ENCODE data around the gene RSPH1. TPM values are rescaled to one million over a fixed set of nuclear protein-coding genes. Genes with fewer than 3 reads are reported as not detected.

The RSPH1 gene
- total RNA-seq, 1 experiment from 2014 or later = 0.26 TPM

DNA sequence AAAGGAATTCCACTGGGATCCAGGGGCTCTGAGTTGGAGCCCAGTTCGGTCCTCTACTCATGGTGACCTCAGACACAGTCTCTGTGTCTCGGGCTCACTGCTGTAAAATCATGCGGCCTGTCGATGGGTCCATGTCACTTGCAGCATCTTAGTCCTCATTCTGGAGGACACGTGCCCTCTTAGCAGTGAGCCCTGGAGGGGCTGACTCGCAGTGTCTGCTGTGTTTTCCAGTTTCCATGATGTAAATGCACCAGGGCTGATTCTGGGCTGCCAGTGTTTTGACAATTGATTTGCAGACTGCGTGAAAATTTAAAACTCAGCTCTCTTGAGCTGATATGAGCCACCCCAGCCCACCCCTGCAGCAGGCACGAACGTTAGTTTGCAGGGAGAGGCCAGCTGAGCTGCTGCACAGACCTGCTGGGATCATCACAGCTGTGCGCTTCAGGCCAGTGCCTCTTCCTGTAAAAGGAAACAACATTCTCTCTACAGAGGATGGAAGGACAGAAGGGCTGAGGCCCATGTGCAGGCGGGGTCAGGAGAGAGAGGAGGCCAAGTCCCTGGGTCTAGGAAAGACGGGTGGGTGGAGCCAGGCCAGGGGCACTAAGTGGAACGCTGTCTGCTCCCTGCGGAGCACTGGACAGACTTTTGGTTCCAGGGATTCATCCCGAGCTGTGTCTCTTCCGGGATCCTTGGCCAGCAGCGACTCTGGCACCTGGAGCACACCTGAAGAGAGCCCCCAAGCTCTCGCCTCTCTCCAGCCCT is 42.6 kb downstream of the RSPH1 start:
- Histone ChIP-seq H3K9ac (ENCODE audit: low read length) (no peak overlapping the region), H4K20me1 (ENCODE audit: insufficient read depth, low read depth, low read length) (no peaks in the 10 kb centered on the region), H3K36me3 (ENCODE audit: insufficient read depth, low read length) (no peaks in the 10 kb centered on the region), H3K4me1 (ENCODE audit: low read length) (peaks cover 20% of the 10 kb centered on the region), H3K79me2 (ENCODE audit: low read length) (no peaks in the 10 kb centered on the region), H3K9me2 (replicated peaks; ENCODE audit: insufficient read depth, low read length) (no peaks in the 10 kb centered on the region), H3K4me3 (ENCODE audit: low read length) (no peak overlapping the region), H3K4me2 (ENCODE audit: low read depth, low read length, poor library complexity, severe bottlenecking) (no peak overlapping the region), H3K9me3 (ENCODE audit: low read length) (no peaks in the 10 kb centered on the region), H3K27me3 (ENCODE audit: low read length) (no peaks in the 10 kb centered on the region), H3K27ac (ENCODE audit: low read length) (no peak overlapping the region), H2AFZ (ENCODE audit: low read length) (no peak overlapping the region)
- no peak for DNase-seq

- no peak overlapping the region for H3K27ac ChIP-seq (ENCODE audit: low read length)
- no peak overlapping the region for H3K4me3 ChIP-seq (ENCODE audit: low read length)
- no peak for DNase-seq
- H3K79me2 ChIP-seq (ENCODE audit: low read length) = no peaks in the 10 kb centered on the region
- H4K20me1 ChIP-seq (ENCODE audit: insufficient read depth, low read depth, low read length) = no peaks in the 10 kb centered on the region
- no peak overlapping the region for H2AFZ ChIP-seq (ENCODE audit: low read length)
- no peaks in the 10 kb centered on the region for H3K36me3 ChIP-seq (ENCODE audit: insufficient read depth, low read length)
- H3K4me2 ChIP-seq (ENCODE audit: low read depth, low read length, poor library complexity, severe bottlenecking) = no peak overlapping the region
- no peaks in the 10 kb centered on the region for H3K9me2 ChIP-seq (replicated peaks; ENCODE audit: insufficient read depth, low read length)
- no peak overlapping the region for H3K9ac ChIP-seq (ENCODE audit: low read length)
- no peaks in the 10 kb centered on the region for H3K27me3 ChIP-seq (ENCODE audit: low read length)
- H3K4me1 ChIP-seq (ENCODE audit: low read length) = peaks cover 20% of the 10 kb centered on the region
- H3K9me3 ChIP-seq (ENCODE audit: low read length) = no peaks in the 10 kb centered on the region
These were observed 43.4 kb downstream of the RSPH1 start for GRCh38 chr21:42452401-42453223.

- H3K27me3 ChIP-seq (ENCODE audit: low read length) = no peaks in the 10 kb centered on the region
- no peak overlapping the region for H3K9ac ChIP-seq (ENCODE audit: low read length)
- no peak overlapping the region for H3K27ac ChIP-seq (ENCODE audit: low read length)
- no peaks in the 10 kb centered on the region for H3K9me2 ChIP-seq (replicated peaks; ENCODE audit: insufficient read depth, low read length)
- H3K79me2 ChIP-seq (ENCODE audit: low read length) = no peaks in the 10 kb centered on the region
- no peaks in the 10 kb centered on the region for H4K20me1 ChIP-seq (ENCODE audit: insufficient read depth, low read depth, low read length)
- no peaks in the 10 kb centered on the region for H3K9me3 ChIP-seq (ENCODE audit: low read length)
- H2AFZ ChIP-seq (ENCODE audit: low read length) = no peak overlapping the region
- H3K4me1 ChIP-seq (ENCODE audit: low read length) = peaks cover 19% of the 10 kb centered on the region
- H3K4me2 ChIP-seq (ENCODE audit: low read depth, low read length, poor library complexity, severe bottlenecking) = no peak overlapping the region
- H3K36me3 ChIP-seq (ENCODE audit: insufficient read depth, low read length) = no peaks in the 10 kb centered on the region
- no peak overlapping the region for H3K4me3 ChIP-seq (ENCODE audit: low read length)
- no peak for DNase-seq
These were observed 44.1 kb downstream of the RSPH1 start for GRCh38 chr21:42451941-42452340.

GRCh38 chr21:42448686-42449085 is 47.3 kb downstream of the RSPH1 start:
- no peaks in the 10 kb centered on the region for H3K9me3 ChIP-seq (ENCODE audit: low read length)
- no peaks in the 10 kb centered on the region for H3K36me3 ChIP-seq (ENCODE audit: insufficient read depth, low read length)
- DNase-seq = no peak
- no peaks in the 10 kb centered on the region for H3K9me2 ChIP-seq (replicated peaks; ENCODE audit: insufficient read depth, low read length)
- H3K27me3 ChIP-seq (ENCODE audit: low read length) = no peaks in the 10 kb centered on the region
- H3K4me2 ChIP-seq (ENCODE audit: low read depth, low read length, poor library complexity, severe bottlenecking) = no peak overlapping the region
- no peaks in the 10 kb centered on the region for H3K4me1 ChIP-seq (ENCODE audit: low read length)
- H2AFZ ChIP-seq (ENCODE audit: low read length) = no peak overlapping the region
- H4K20me1 ChIP-seq (ENCODE audit: insufficient read depth, low read depth, low read length) = no peaks in the 10 kb centered on the region
- no peak overlapping the region for H3K4me3 ChIP-seq (ENCODE audit: low read length)
- no peak overlapping the region for H3K27ac ChIP-seq (ENCODE audit: low read length)
- no peaks in the 10 kb centered on the region for H3K79me2 ChIP-seq (ENCODE audit: low read length)
- H3K9ac ChIP-seq (ENCODE audit: low read length) = no peak overlapping the region

GRCh38 chr21:42447732-42448131 is 48.3 kb downstream of the RSPH1 start:
- H2AFZ ChIP-seq (ENCODE audit: low read length) = no peak overlapping the region
- H3K36me3 ChIP-seq (ENCODE audit: insufficient read depth, low read length) = no peaks in the 10 kb centered on the region
- no peaks in the 10 kb centered on the region for H3K79me2 ChIP-seq (ENCODE audit: low read length)
- no peak for DNase-seq
- H3K9ac ChIP-seq (ENCODE audit: low read length) = no peak overlapping the region
- no peaks in the 10 kb centered on the region for H3K27me3 ChIP-seq (ENCODE audit: low read length)
- H3K4me3 ChIP-seq (ENCODE audit: low read length) = no peak overlapping the region
- H3K4me1 ChIP-seq (ENCODE audit: low read length) = no peaks in the 10 kb centered on the region
- no peak overlapping the region for H3K27ac ChIP-seq (ENCODE audit: low read length)
- H3K4me2 ChIP-seq (ENCODE audit: low read depth, low read length, poor library complexity, severe bottlenecking) = no peak overlapping the region
- no peaks in the 10 kb centered on the region for H3K9me2 ChIP-seq (replicated peaks; ENCODE audit: insufficient read depth, low read length)
- H3K9me3 ChIP-seq (ENCODE audit: low read length) = no peaks in the 10 kb centered on the region
- no peaks in the 10 kb centered on the region for H4K20me1 ChIP-seq (ENCODE audit: insufficient read depth, low read depth, low read length)

GRCh38 chr21:42447182-42447581 is 48.8 kb downstream of the RSPH1 start:
- no peak overlapping the region for H3K9ac ChIP-seq (ENCODE audit: low read length)
- H3K27me3 ChIP-seq (ENCODE audit: low read length) = no peaks in the 10 kb centered on the region
- H3K9me3 ChIP-seq (ENCODE audit: low read length) = no peaks in the 10 kb centered on the region
- no peaks in the 10 kb centered on the region for H3K4me1 ChIP-seq (ENCODE audit: low read length)
- no peaks in the 10 kb centered on the region for H3K36me3 ChIP-seq (ENCODE audit: insufficient read depth, low read length)
- no peaks in the 10 kb centered on the region for H3K9me2 ChIP-seq (replicated peaks; ENCODE audit: insufficient read depth, low read length)
- no peak overlapping the region for H3K4me3 ChIP-seq (ENCODE audit: low read length)
- H3K79me2 ChIP-seq (ENCODE audit: low read length) = no peaks in the 10 kb centered on the region
- no peak for DNase-seq
- no peak overlapping the region for H3K27ac ChIP-seq (ENCODE audit: low read length)
- H4K20me1 ChIP-seq (ENCODE audit: insufficient read depth, low read depth, low read length) = no peaks in the 10 kb centered on the region
- H3K4me2 ChIP-seq (ENCODE audit: low read depth, low read length, poor library complexity, severe bottlenecking) = no peak overlapping the region
- H2AFZ ChIP-seq (ENCODE audit: low read length) = no peak overlapping the region

DNA sequence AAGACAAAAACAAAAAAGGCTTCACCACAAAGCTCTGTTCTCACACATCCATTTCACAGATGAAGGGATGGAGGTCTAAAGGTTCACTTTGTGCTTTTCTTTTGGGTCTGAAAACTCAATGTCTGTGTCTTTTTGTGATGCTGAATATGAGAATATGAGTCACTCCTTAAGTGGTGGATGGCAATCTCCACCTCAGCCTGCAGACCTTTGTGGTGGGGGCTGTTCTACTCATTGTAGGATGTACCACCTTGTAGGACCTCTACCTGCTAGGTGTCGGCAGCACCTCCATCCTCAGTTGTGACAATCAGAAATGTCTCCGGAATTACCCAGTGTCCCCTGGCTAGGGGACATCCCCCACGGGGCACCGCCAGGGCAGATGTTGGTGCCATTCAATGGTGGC is 49.5 kb downstream of the RSPH1 start:
- Histone ChIP-seq H3K4me1 (ENCODE audit: low read length) (no peaks in the 10 kb centered on the region), H3K79me2 (ENCODE audit: low read length) (no peaks in the 10 kb centered on the region), H3K27ac (ENCODE audit: low read length) (no peak overlapping the region), H2AFZ (ENCODE audit: low read length) (no peak overlapping the region), H3K9me2 (replicated peaks; ENCODE audit: insufficient read depth, low read length) (no peaks in the 10 kb centered on the region), H3K9ac (ENCODE audit: low read length) (no peak overlapping the region), H3K4me2 (ENCODE audit: low read depth, low read length, poor library complexity, severe bottlenecking) (no peak overlapping the region), H4K20me1 (ENCODE audit: insufficient read depth, low read depth, low read length) (0 out of 2 replicates have a peak, but pooled peaks cover 6% of the 10 kb centered on the region), H3K9me3 (ENCODE audit: low read length) (no peaks in the 10 kb centered on the region), H3K27me3 (ENCODE audit: low read length) (no peaks in the 10 kb centered on the region), H3K4me3 (ENCODE audit: low read length) (no peak overlapping the region), H3K36me3 (ENCODE audit: insufficient read depth, low read length) (no peaks in the 10 kb centered on the region)
- DNase-seq = no peak

- Histone ChIP-seq H3K79me2 (ENCODE audit: low read length) (no peaks in the 10 kb centered on the region), H3K4me3 (ENCODE audit: low read length) (no peak overlapping the region), H3K36me3 (ENCODE audit: insufficient read depth, low read length) (no peaks in the 10 kb centered on the region), H3K9me3 (ENCODE audit: low read length) (no peaks in the 10 kb centered on the region), H4K20me1 (ENCODE audit: insufficient read depth, low read depth, low read length) (0 out of 2 replicates have a peak, but pooled peaks cover 6% of the 10 kb centered on the region), H3K9me2 (replicated peaks; ENCODE audit: insufficient read depth, low read length) (no peaks in the 10 kb centered on the region), H3K27me3 (ENCODE audit: low read length) (no peaks in the 10 kb centered on the region), H3K4me1 (ENCODE audit: low read length) (no peaks in the 10 kb centered on the region), H2AFZ (ENCODE audit: low read length) (no peak overlapping the region), H3K9ac (ENCODE audit: low read length) (no peak overlapping the region), H3K27ac (ENCODE audit: low read length) (no peak overlapping the region), H3K4me2 (ENCODE audit: low read depth, low read length, poor library complexity, severe bottlenecking) (no peak overlapping the region)
- no peak for DNase-seq
These were observed 50.7 kb downstream of the RSPH1 start for GRCh38 chr21:42445311-42445710.
